ENCODE results near the gene NMU.
"Not testable (repeated sequence)": the region's sequence is repeated elsewhere in the genome, so short reads cannot be mapped to it uniquely, and the experiment has no call there.

DNA sequence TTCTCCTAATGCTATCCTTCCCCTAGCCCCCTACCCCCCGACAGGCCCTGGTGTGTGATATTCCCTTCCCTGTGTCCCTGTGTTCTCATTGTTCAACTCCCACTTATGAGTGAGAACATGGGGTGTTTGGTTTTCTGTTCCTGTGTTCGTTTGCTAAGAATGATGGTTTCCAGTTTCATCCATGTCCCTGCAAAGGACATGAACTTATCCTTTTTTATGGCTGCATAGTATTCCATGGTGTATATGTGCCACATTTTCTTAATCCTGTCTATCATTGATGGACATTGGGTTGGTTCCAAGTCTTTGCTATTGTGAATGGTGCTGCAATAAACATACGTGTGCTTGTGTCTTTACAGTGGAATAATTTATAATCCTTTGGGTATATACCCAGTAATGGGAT lies 46.7 kb upstream of the NMU start:
- TF ChIP-seq, protein P1, sequence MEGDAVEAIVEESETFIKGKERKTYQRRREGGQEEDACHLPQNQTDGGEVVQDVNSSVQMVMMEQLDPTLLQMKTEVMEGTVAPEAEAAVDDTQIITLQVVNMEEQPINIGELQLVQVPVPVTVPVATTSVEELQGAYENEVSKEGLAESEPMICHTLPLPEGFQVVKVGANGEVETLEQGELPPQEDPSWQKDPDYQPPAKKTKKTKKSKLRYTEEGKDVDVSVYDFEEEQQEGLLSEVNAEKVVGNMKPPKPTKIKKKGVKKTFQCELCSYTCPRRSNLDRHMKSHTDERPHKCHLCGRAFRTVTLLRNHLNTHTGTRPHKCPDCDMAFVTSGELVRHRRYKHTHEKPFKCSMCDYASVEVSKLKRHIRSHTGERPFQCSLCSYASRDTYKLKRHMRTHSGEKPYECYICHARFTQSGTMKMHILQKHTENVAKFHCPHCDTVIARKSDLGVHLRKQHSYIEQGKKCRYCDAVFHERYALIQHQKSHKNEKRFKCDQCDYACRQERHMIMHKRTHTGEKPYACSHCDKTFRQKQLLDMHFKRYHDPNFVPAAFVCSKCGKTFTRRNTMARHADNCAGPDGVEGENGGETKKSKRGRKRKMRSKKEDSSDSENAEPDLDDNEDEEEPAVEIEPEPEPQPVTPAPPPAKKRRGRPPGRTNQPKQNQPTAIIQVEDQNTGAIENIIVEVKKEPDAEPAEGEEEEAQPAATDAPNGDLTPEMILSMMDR (IDR thresholded peaks at IDR 0.05; ENCODE audit: low read length): not testable (repeated sequence)
- not testable (repeated sequence) for TF ChIP-seq EZH2 (optimal IDR thresholded peaks at IDR 0.05; ENCODE audit: low read depth, low read length); EZH2phosphoT487 (IDR thresholded peaks at IDR 0.05; ENCODE audit: low read length)

Data from MM.1S (cell line).